Neural cell (in vitro differentiated cells): ENCODE data around the gene TTYH3.

Source experiments
- CTCF ChIP-seq: fragments of 450-650 bp; IDR thresholded peaks from 2 replicates; pipeline ENCODE4 v1.5.1; 2014; ENCODE audit warnings: antibody characterized with exemption, mild to moderate bottlenecking, moderate library complexity; ENCODE audit not compliant: poor library complexity, severe bottlenecking
- EP300 ChIP-seq: fragments of 450-650 bp; conservative IDR thresholded peaks from 2 replicates; pipeline ENCODE4 v1.6.1; 2014; ENCODE audit warnings: antibody characterized with exemption, mild to moderate bottlenecking, moderate library complexity; ENCODE audit not compliant: poor library complexity, severe bottlenecking
- EZH2 ChIP-seq: fragments of 200-600, 300-800 bp; shearing (Covaris generic), sonication (generic); IDR thresholded peaks from 2 replicates; pipeline ENCODE4 v1.6.1; 2014; ENCODE audit warnings: antibody characterized with exemption, low read length, borderline replicate concordance, mild to moderate bottlenecking; ENCODE audit not compliant: insufficient read depth, poor library complexity, severe bottlenecking
- MXI1 ChIP-seq: fragments of 450-650 bp; conservative IDR thresholded peaks from 2 replicates; pipeline ENCODE4 v1.6.1; 2014; ENCODE audit warnings: antibody characterized with exemption, mild to moderate bottlenecking; ENCODE audit not compliant: poor library complexity, severe bottlenecking
- POLR2AphosphoS5 ChIP-seq: IDR thresholded peaks from 2 replicates; pipeline ENCODE4 v1.6.1; 2012
- RAD21 ChIP-seq: fragments of 450-650 bp; conservative IDR thresholded peaks from 2 replicates; pipeline ENCODE4 v1.6.1; 2014; ENCODE audit warnings: antibody characterized with exemption, mild to moderate bottlenecking, moderate library complexity
- SMC3 ChIP-seq: fragments of 450-650 bp; conservative IDR thresholded peaks from 2 replicates; pipeline ENCODE4 v1.6.1; 2014; ENCODE audit warnings: antibody characterized with exemption, mild to moderate bottlenecking, moderate library complexity; ENCODE audit not compliant: poor library complexity
- TF ChIP-seq, protein P1 (sequence below): IDR thresholded peaks from 2 replicates; pipeline ENCODE4 v1.6.1; 2012; ENCODE audit warnings: borderline replicate concordance

DNA sequence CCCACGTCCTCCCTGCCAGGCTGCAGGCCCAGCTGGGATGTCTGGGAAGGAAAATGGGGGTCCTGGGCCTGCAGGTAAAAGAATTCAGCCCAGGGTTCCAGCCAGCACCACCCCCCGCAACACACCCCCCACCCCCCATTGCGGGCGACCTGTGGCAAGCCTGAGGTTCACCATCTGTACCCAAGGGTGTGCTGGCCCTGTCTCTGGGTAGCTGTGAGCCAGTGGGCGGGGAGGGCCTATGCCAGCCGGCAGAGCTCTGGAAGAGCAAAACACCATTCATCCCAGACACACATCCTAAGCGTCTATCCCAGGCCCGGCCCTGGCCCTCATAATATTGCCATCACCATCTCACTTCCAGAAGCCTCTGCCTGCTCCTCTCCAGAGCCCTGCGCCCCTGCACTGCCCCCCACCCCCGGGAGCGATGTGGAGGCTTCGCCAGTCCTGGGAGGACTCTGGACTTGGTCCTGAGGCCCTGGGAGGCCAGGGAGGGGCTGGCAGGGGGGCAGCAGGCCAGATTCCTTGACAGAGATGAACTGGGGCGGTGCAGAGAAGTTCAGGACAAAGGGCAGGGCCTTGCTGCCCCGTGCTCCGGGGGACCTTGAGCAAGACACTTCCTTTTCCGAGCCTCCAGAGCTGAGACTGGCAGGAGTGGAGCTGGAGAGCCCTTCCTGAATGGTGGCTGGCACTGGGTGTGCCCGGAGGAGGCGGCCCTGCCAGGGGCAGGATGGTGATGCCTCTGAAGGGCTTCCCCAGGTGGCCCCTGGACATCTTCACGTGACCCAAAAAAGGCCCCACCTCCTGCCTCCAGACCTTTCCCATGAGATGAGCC, 8.7 kb upstream of the TTYH3 start:
- TF ChIP-seq CTCF (no peak), EZH2 (no peak), POLR2AphosphoS5 (no peak), EP300 (no peak), SMC3 (no peak), RAD21 (no peak), MXI1 (no peak)
- TF ChIP-seq, protein P1, sequence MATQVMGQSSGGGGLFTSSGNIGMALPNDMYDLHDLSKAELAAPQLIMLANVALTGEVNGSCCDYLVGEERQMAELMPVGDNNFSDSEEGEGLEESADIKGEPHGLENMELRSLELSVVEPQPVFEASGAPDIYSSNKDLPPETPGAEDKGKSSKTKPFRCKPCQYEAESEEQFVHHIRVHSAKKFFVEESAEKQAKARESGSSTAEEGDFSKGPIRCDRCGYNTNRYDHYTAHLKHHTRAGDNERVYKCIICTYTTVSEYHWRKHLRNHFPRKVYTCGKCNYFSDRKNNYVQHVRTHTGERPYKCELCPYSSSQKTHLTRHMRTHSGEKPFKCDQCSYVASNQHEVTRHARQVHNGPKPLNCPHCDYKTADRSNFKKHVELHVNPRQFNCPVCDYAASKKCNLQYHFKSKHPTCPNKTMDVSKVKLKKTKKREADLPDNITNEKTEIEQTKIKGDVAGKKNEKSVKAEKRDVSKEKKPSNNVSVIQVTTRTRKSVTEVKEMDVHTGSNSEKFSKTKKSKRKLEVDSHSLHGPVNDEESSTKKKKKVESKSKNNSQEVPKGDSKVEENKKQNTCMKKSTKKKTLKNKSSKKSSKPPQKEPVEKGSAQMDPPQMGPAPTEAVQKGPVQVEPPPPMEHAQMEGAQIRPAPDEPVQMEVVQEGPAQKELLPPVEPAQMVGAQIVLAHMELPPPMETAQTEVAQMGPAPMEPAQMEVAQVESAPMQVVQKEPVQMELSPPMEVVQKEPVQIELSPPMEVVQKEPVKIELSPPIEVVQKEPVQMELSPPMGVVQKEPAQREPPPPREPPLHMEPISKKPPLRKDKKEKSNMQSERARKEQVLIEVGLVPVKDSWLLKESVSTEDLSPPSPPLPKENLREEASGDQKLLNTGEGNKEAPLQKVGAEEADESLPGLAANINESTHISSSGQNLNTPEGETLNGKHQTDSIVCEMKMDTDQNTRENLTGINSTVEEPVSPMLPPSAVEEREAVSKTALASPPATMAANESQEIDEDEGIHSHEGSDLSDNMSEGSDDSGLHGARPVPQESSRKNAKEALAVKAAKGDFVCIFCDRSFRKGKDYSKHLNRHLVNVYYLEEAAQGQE, result no peak
